Measurements from ENCODE around the gene CLDN5.

GRCh38 chr22:19533857-19534256, 9.6 kb upstream of the CLDN5 start:
- TF ChIP-seq EZH2 (IDR thresholded peaks at IDR 0.05; ENCODE audit: low read length, unreplicated experiment) (no peak), CTCF (conservative IDR thresholded peaks at IDR 0.05; ENCODE audit: low read depth, low read length) (no peak)

All from PC-3 (cell line).